PFSK-1 (cell line): ENCODE results near the gene GRID1.

ENCODE experiments used
- FOXP2 ChIP-seq: optimal IDR thresholded peaks from 2 replicates; pipeline ENCODE3; 2011; ENCODE audit warnings: borderline replicate concordance, control low read depth, inconsistent platforms; ENCODE audit not compliant: insufficient read depth; ENCODE audit errors: extremely low read length, extremely low read depth
- POLR2AphosphoS5 ChIP-seq: IDR thresholded peaks from 2 replicates; pipeline ENCODE4 v1.6.1; 2012; ENCODE audit warnings: low read depth, mild to moderate bottlenecking, control low read depth, low read length, moderate library complexity
- REST ChIP-seq, 2 experiments: IDR thresholded peaks; 2 replicates each; pipeline versions ENCODE4 v1.6.1 to v1.8.0; 2011 to 2012; ENCODE audit warnings: low read depth in 2 of 2, low read length in 2 of 2, control low read depth in 1 of 2, inconsistent platforms in 1 of 2, mild to moderate bottlenecking in 1 of 2, moderate library complexity in 1 of 2; ENCODE audit not compliant: insufficient read depth in 1 of 2
- SIN3A ChIP-seq: IDR thresholded peaks from 2 replicates; pipeline ENCODE4 v1.6.1; 2012; ENCODE audit warnings: mild to moderate bottlenecking, low read length, moderate library complexity, borderline replicate concordance; ENCODE audit not compliant: insufficient read depth
- TAF1 ChIP-seq: IDR thresholded peaks from 2 replicates; pipeline ENCODE4 v1.6.1; 2012; ENCODE audit warnings: low read length, control low read depth, borderline replicate concordance; ENCODE audit not compliant: insufficient read depth

GRID1 gene

DNA sequence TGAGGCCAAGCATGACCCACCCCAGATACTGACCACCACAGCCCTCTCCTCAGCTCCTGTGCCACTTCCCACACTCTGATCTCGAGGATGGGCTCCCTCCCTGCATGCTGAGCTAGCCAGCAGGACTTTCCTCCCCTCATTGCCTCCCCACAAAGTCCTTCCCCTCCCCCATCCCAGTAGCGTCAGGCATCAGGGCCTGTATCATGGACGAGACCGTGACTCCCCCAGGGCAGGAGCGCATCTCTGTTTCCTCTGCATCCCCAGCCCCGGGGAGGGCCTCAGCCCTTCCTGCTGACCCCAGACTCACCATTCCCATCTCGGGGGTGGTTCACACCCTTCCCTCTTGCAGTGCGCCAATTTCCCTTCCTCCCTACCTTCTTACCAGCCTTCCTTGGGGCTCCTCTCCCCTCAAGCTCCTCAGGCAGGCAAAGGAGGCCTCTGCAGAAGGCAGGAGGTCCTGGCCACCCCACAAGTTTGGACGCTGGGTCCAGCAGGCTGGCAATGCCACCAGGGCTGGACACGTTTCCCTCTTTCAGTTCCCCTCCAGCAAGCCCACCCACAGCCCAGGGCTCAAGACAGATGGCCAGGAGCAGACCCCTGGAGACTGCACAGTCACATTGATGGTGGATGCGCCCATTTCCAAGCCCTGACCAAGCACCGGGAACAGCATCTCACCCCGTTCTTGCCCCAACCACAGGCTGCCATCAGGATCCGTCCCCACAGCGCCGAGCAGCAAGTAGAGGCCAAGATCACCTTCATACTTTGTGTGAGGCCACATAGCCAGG lies 36.5 kb downstream of the GRID1 start:
- TF ChIP-seq REST (IDR thresholded peaks at IDR 0.05; ENCODE audit: insufficient read depth in 1 of 2, low read depth in 2 of 2, low read length in 2 of 2) (no peak), POLR2AphosphoS5 (no peak), SIN3A (no peak), FOXP2 (no peak), TAF1 (no peak)

DNA sequence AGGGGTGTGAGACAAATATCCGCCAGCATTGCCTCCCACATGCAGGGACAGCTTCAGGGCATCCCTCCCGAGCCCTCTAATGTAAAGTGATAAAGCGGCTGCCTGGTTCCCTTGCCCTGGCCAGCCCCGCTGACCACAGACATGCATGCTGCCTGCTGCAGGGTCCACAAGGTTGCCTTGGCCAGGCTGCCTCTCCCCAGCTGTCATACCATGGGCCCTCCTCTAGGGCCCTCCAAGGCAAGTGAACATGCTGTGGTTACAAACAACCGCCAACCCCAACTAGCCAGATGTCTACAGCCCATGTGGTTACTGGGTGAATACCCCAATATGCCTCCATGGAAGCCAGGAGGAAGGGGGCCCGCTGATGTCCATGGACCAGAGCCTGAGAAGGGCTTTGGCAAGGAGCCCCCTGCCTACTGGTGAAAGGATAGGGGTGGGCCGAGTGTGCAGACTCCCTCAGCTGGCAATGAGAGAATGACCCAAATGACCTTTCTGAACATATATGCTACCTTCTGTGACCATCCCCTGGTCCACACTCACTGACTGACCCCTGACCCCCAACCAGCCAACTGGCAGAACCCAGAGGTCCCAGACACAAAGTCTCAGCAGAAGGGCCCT lies 37.4 kb downstream of the GRID1 start:
- TF ChIP-seq FOXP2 (no peak), POLR2AphosphoS5 (no peak), TAF1 (no peak), SIN3A (no peak), REST (IDR thresholded peaks at IDR 0.05; ENCODE audit: insufficient read depth in 1 of 2, low read depth in 2 of 2, low read length in 2 of 2) (no peak)

DNA sequence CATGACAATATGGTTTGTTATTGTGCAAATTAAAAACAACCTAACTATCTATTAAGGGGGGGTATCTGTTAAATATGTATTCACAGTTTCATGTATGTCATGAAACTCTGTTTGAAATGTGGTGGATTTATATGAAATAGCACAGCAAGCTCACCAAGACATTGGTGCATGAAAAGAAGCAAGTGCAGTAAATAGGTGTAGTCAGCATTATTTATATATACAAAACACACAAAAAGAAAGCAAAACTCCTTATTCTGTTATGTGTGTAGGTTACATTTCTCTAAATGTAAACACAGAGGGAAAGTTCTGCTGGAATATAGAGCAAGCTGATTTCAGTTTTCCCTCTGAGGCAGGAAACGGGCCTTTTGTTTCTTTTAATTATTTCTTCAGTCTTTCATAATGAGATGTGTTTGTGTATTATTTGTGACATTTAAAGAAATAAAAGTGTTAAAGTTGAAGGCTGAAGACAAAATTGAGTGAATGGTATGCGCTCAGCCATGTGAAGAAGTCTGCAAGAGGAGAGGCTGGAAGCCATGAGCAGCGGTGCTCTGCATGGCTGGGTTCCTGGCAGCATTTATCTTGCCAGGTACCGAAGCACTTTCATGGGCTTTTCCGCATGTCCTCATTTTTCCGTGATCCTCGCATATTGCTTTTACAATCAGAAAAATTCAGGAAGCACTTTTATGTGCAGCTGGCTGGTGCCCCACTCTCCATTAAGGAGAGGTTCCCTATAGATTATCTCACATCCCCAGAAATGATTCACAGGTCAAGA lies 38.5 kb downstream of the GRID1 start:
- no peak for TF ChIP-seq FOXP2
- no peak for TF ChIP-seq TAF1
- TF ChIP-seq SIN3A: no peak
- TF ChIP-seq REST (IDR thresholded peaks at IDR 0.05; ENCODE audit: insufficient read depth in 1 of 2, low read depth in 2 of 2, low read length in 2 of 2): no peak
- no peak for TF ChIP-seq POLR2AphosphoS5

DNA sequence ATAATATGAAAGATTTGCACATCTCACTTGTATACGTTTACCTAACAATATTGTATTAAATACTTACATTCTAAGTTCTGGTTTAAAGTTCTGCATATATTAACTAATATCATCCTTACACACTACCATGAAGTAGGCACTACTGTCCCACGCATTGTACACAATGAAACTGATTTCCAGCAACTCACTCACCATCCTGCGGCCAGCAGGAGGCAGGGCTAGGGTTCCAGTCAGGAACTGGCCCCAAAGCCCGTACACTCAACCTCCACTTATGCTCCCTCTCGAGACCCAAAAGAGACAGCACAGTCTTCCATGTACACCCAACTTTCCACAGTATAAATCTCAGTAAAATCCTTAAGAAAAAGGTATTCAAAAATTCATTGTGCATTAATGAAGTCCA lies 41.4 kb downstream of the GRID1 start:
- no peak for TF ChIP-seq FOXP2
- TF ChIP-seq REST (IDR thresholded peaks at IDR 0.05; ENCODE audit: insufficient read depth in 1 of 2, low read depth in 2 of 2, low read length in 2 of 2): no peak
- no peak for TF ChIP-seq SIN3A
- TF ChIP-seq TAF1: no peak
- TF ChIP-seq POLR2AphosphoS5: no peak
